GM06990 (cell line): ENCODE results near the gene ETS1.

Experiments
- DNase-seq: peaks from one replicate; pipeline ENCODE4 v3.0.0-alpha.2; 2011; ENCODE audit not compliant: insufficient read length; ENCODE audit errors: extremely low read depth
- H3K27me3 ChIP-seq: replicated peaks from 2 replicates; pipeline ENCODE4 v1.6.0; 2011; ENCODE audit warnings: low read length; ENCODE audit not compliant: control insufficient read depth, insufficient read depth
- H3K36me3 ChIP-seq: 2 replicates; pipeline ENCODE4 v1.5.1; 2011; ENCODE audit warnings: low read length; ENCODE audit not compliant: control insufficient read depth, insufficient read depth
- H3K4me3 ChIP-seq: replicated peaks from 2 replicates; pipeline ENCODE4 v1.5.1; 2011; ENCODE audit warnings: low read depth, mild to moderate bottlenecking, control low read depth, low read length
- CTCF ChIP-seq: IDR thresholded peaks from 2 replicates; pipeline ENCODE4 v1.5.1; 2011; ENCODE audit warnings: low read length, control low read depth, mild to moderate bottlenecking, inconsistent platforms; ENCODE audit not compliant: insufficient read depth, poor library complexity, severe bottlenecking

The ETS1 gene

GRCh38 chr11:128620309-128621100 is 33.1 kb upstream of the ETS1 start:
- no peak for DNase-seq
- TF ChIP-seq CTCF: no peak
- Histone ChIP-seq H3K4me3 (no peak overlapping the region), H3K27me3 (no peaks in the 10 kb centered on the region), H3K36me3 (no peaks in the 10 kb centered on the region)

GRCh38 chr11:128619540-128620308 is 32.4 kb upstream of the ETS1 start:
- H3K36me3 ChIP-seq: no peaks in the 10 kb centered on the region
- no peaks in the 10 kb centered on the region for H3K27me3 ChIP-seq
- H3K4me3 ChIP-seq: no peak overlapping the region
- no peak for DNase-seq
- TF ChIP-seq CTCF: no peak

- no peaks in the 10 kb centered on the region for H3K27me3 ChIP-seq
- H3K36me3 ChIP-seq: no peaks in the 10 kb centered on the region
- DNase-seq: no peak
These were observed 31.6 kb upstream of the ETS1 start for GRCh38 chr11:128619007-128619406.

GRCh38 chr11:128618603-128619002 is 31.2 kb upstream of the ETS1 start:
- Histone ChIP-seq H3K36me3 (no peaks in the 10 kb centered on the region), H3K27me3 (no peaks in the 10 kb centered on the region), H3K4me3 (no peak overlapping the region)
- no peak for DNase-seq
- no peak for TF ChIP-seq CTCF

More at GRCh38 chr11:128619007-128619406, 31.6 kb upstream of the ETS1 start:
- no peak overlapping the region for H3K4me3 ChIP-seq
- TF ChIP-seq CTCF: no peak

GRCh38 chr11:128616161-128616560 is 28.8 kb upstream of the ETS1 start:
- H3K36me3 ChIP-seq: no peaks in the 10 kb centered on the region
- H3K27me3 ChIP-seq: no peaks in the 10 kb centered on the region
- DNase-seq: no peak
- no peak for TF ChIP-seq CTCF
- H3K4me3 ChIP-seq: no peak overlapping the region
